Measurements from ENCODE around the gene RECQL5. TPM values are rescaled to one million over a fixed set of nuclear protein-coding genes. Genes with fewer than 3 reads are reported as not detected.
A peak's percentile ranks its signal among the peaks of the same experiment; 100 is the strongest.

The RECQL5 gene
- polyA plus RNA-seq, 6 donors from 2014 or later, result 3.6 to 29.4 (median 16.3) TPM

DNA sequence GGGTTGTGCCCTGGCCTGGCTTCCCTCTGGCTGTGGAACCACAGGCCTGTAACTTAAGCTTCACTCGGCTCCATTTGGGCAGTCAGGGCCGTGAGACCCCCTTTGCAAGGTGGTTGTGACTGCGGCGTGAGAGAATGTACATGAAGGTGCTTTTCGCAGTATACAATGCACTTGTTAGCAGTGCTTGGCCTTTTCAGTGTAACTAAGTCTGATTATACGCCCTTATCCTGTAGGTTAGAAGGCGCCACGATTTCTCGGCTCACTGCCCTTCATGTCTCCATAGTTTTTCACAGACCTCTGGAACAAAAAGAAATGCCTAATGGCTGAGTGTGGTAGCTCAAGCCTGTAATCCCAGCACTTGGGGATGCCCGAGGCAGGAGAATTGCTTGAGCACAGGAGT is 13.5 kb upstream of the RECQL5 start:
- H3K36me3 Mint-ChIP-seq, result no peaks in the 10 kb centered on the region
- H3K27ac Mint-ChIP-seq, result peak overlapping the region in 2 of 6 donors; percentile 18 to 60
- H3K4me1 Mint-ChIP-seq, result peaks cover 0 to 20% (median 5%) of the 10 kb centered on the region in 3 donors
- DNase-seq (no peak), ATAC-seq (ENCODE audit: low read depth in 2 of 2) (no peak)
- no peaks in the 10 kb centered on the region for H3K27me3 Mint-ChIP-seq
- no peaks in the 10 kb centered on the region for H3K9me3 Mint-ChIP-seq
- H3K4me3 Mint-ChIP-seq, result no peak overlapping the region

DNA sequence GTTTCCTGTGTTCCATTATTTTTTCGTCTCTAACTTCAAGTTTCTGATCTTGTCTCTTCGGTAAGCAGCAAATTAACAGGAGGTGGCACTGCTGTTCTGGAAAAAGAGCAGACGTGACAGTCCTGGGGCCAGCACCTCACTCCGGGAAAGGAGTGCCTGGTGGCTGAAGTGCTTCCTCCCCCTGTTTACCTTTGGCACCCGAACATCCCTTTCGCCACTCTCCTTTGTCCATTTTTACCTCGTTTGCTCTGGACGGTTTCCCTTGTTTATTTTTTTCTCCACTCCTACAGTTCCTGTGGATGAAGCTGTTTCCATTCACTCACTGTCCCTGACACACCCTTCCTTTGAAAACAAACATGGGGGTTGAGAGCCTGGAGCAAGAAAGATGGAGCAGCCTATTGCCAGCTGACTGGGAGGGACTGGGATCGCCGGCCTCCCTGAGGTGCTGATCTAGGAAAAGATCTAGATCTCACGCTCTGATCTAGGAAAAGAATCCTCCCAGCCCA is 12.8 kb upstream of the RECQL5 start:
- Mint-ChIP-seq H3K4me1 (peaks cover 0 to 17% (median 0%) of the 10 kb centered on the region in 3 donors), H3K27ac (peak overlapping the region in 1 of 6 donors; percentile 18), H3K27me3 (no peaks in the 10 kb centered on the region), H3K9me3 (no peaks in the 10 kb centered on the region), H3K36me3 (no peaks in the 10 kb centered on the region), H3K4me3 (no peak overlapping the region)
- ATAC-seq (ENCODE audit: low read depth in 2 of 2) (no peak), DNase-seq (no peak)

DNA sequence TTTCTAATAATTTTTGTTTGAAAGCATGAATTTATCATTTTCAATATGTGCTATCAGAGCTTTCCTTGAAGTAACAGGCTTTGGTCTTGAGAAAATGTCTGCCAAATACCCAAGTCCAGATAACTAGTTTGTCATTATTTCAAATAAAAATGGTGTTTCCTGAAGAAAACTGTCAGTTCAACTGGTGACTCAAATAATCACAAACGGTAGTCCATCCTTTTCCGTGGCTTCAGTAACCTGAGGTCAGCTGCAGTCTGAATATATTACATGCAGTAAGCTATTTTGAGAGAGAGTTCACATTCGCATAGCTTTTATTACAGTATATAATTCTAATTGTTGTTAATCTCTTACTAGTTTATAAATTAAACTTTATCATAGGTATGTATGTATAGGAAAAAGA is 9.5 kb upstream of the RECQL5 start:
- Mint-ChIP-seq H3K27me3 (no peaks in the 10 kb centered on the region), H3K4me1 (peaks cover 0 to 8% (median 0%) of the 10 kb centered on the region in 3 donors), H3K36me3 (no peaks in the 10 kb centered on the region), H3K9me3 (no peaks in the 10 kb centered on the region), H3K4me3 (no peak overlapping the region), H3K27ac (no peak overlapping the region)
- no peak for ATAC-seq (ENCODE audit: low read depth in 2 of 2)
- DNase-seq, result no peak

DNA sequence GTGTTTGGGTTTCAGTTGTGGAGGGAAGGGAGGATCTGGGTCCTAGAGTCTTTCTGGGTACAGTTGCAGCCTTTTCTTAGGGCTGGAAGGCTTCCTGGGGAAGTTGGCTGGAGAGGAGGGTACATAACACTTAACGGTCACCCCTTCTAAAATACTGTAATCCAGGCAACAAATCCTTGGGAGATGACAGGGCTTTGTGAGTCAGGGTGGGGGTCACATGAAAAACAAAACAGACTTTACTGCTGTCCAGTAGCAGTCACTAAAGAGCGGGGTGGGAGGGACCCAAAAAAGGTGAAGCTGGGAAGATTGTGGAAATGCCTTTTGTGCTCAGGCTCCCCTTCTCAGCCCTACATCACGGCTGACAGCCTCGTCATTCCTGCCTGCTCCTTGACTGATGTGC is 6.5 kb upstream of the RECQL5 start:
- H3K9me3 Mint-ChIP-seq, result no peaks in the 10 kb centered on the region
- no peak overlapping the region for H3K4me3 Mint-ChIP-seq
- no peaks in the 10 kb centered on the region for H3K27me3 Mint-ChIP-seq
- H3K4me1 Mint-ChIP-seq, result peaks cover 7 to 20% (median 7%) of the 10 kb centered on the region in 3 donors
- peak overlapping the region in 2 of 6 donors; percentile 5 to 29 for H3K27ac Mint-ChIP-seq
- no peak for ATAC-seq (ENCODE audit: low read depth in 2 of 2)
- peaks cover 2 to 7% of the 10 kb centered on the region in 2 donors for H3K36me3 Mint-ChIP-seq
- no peak for DNase-seq

DNA sequence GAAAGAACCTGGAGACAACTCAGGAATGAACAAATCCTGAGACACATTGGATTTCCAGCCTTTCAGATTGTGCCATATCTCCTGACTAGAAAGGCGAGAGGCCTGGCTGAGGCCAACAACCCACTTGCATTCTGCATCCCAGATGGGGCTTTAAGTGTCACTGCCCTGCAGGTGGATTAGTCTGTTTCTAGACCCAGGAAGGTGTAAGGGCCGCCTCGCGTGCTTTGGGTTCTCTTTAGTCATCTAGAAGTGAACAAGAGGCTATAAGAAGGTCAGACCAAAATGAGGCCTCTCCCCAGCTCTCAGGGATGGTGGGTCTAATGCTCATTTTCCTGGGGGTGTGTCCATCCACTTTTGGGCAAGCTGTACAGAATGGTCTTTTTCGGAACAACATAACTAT is 5.1 kb upstream of the RECQL5 start:
- H3K9me3 Mint-ChIP-seq, result no peaks in the 10 kb centered on the region
- no peaks in the 10 kb centered on the region for H3K27me3 Mint-ChIP-seq
- peaks cover 8% of the 10 kb centered on the region in 2 donors for H3K36me3 Mint-ChIP-seq
- H3K4me1 Mint-ChIP-seq, result peaks cover 11 to 16% (median 12%) of the 10 kb centered on the region in 3 donors
- no peak overlapping the region for H3K27ac Mint-ChIP-seq
- no peak for DNase-seq
- no peak for ATAC-seq (ENCODE audit: low read depth in 2 of 2)
- H3K4me3 Mint-ChIP-seq, result peak overlapping the region in 1 of 8 donors; percentile 61

DNA sequence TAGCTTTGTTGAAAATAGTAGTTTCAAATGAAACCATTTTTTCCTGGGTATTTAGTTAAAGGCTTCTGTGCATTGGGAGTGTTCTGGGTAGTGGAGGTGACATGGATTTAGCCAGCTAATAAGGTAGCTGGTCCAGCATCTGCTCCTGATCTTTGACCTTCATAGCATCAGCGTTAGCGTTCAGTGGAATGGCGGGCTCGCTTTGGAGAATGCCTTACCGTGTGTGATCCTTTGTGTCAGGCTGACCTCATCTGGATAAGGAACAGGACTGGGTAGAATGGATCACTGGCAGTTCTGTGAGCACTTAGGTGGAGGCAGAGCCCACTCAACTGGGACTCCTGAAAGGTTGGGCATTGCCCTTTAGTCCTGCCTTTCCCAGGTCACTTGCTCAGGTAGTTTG is 3.9 kb upstream of the RECQL5 start:
- ATAC-seq (ENCODE audit: low read depth in 2 of 2), result no peak
- H3K9me3 Mint-ChIP-seq, result no peaks in the 10 kb centered on the region
- H3K27me3 Mint-ChIP-seq, result no peaks in the 10 kb centered on the region
- H3K36me3 Mint-ChIP-seq, result peaks cover 8% of the 10 kb centered on the region in 2 donors
- no peak for DNase-seq
- peak overlapping the region in 1 of 8 donors; percentile 61 for H3K4me3 Mint-ChIP-seq
- H3K4me1 Mint-ChIP-seq, result peaks cover 12 to 20% (median 12%) of the 10 kb centered on the region in 3 donors
- H3K27ac Mint-ChIP-seq, result no peak overlapping the region

DNA sequence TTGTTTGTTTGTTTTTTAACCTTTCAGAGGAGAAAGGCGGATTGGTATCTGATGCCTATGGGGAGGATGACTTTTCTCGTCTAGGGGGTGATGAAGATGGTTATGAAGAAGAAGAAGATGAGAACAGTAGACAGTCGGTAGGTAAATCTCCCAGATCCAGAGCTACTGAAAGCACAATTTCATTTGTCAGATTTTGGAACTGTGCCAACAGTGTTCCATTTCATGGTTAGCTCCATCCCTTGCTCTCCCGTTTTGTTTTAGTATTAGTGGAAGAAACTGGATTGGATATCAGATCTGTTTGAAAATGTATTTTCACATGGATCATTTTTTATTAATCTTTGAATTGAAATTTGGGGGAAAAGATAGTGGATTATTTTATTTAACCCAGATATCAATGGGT is 1.5 kb upstream of the RECQL5 start:
- peak overlapping the region in 2 of 8 donors; percentile 30 to 51 for H3K4me3 Mint-ChIP-seq
- peaks cover 0 to 2% (median 0%) of the 10 kb centered on the region in 7 donors for H3K9me3 Mint-ChIP-seq
- peak overlapping the region in 4 of 6 donors; percentile 7 to 89 (median 62) for H3K27ac Mint-ChIP-seq
- H3K27me3 Mint-ChIP-seq, result no peaks in the 10 kb centered on the region
- peaks cover 8% of the 10 kb centered on the region in 2 donors for H3K36me3 Mint-ChIP-seq
- no peak for ATAC-seq (ENCODE audit: low read depth in 2 of 2)
- no peak for DNase-seq
- peaks cover 25 to 39% (median 25%) of the 10 kb centered on the region in 3 donors for H3K4me1 Mint-ChIP-seq

DNA sequence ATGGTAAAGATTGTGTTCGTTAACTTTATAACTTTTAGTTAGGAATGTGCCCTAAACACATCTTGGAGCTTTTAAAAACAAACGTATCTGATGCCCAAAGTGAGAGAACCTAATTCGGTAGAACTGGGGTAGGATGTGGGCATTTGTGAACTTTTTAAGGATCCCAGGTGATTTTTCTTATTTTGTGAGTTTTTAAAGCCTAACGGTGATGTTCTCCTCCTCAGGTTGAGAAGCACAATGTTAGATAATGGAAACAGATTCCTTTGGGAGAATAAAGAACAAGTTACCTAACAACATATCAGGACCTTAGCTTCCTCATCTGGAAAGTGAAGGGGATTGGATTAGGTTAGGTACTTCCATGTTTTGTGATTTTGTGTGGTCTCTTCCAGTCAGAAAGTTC is 871 bp upstream of the RECQL5 start:
- no peak overlapping the region for H3K27ac Mint-ChIP-seq
- H3K4me1 Mint-ChIP-seq, result peaks cover 25 to 45% (median 25%) of the 10 kb centered on the region in 3 donors

DNA sequence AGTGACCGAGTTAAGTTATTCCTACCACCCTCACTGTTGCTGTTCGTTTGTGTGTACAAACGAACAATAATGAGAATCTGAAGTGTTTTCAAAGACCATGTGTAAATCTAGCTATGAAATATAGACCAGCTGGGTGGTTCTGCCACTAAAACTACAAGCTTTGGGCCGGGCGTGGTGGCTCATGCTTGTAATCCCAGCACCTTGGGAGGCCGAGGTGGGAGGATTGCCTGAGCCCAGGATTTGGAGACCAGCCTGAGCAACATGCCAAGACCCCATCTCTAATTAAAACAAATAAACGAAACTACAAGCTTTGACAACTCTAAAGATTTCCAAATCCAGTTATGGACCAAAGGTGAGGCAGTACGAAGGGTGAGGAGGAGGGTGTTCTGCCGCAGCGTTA is 973 bp downstream of the RECQL5 start:
- H3K27me3 Mint-ChIP-seq, result no peaks in the 10 kb centered on the region
- peak overlapping the region in 6 of 8 donors; percentile 42 to 87 (median 52) for H3K4me3 Mint-ChIP-seq
- peaks cover 8 to 15% of the 10 kb centered on the region in 2 donors for H3K36me3 Mint-ChIP-seq
- ATAC-seq (ENCODE audit: low read depth in 2 of 2) (no peak), DNase-seq (no peak)
- peaks cover 0 to 2% (median 0%) of the 10 kb centered on the region in 7 donors for H3K9me3 Mint-ChIP-seq
- peak overlapping the region in 4 of 6 donors; percentile 11 to 100 (median 96) for H3K27ac Mint-ChIP-seq
- peaks cover 28 to 54% (median 32%) of the 10 kb centered on the region in 3 donors for H3K4me1 Mint-ChIP-seq

More for the DNA sequence above, 871 bp upstream of the RECQL5 start:
- DNase-seq, result no peak
- no peak for ATAC-seq (ENCODE audit: low read depth in 2 of 2)
- no peaks in the 10 kb centered on the region for H3K27me3 Mint-ChIP-seq
- peaks cover 0 to 2% (median 0%) of the 10 kb centered on the region in 7 donors for H3K9me3 Mint-ChIP-seq
- H3K4me3 Mint-ChIP-seq, result no peak overlapping the region
- peaks cover 8% of the 10 kb centered on the region in 2 donors for H3K36me3 Mint-ChIP-seq

DNA sequence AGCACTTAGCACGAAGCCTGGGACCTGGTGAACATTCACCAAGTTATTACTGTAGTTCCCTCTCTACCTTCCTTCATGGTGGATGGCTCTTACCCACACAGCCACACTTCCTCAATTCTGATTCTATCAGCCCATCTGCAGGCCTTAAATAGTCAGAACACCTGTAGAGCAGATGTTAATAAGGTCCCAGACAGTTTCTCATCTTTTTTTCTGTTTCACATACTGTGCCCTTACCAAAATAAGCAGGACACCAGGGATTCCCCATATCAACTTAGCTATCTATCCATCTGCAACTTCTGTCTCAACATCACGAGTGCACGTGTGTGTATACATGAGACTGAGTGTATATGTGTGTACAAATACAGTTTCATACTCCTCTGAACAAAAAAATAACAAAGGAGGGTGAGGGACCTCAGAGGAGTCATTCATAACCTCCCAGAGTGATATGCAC is 2.8 kb downstream of the RECQL5 start:
- ATAC-seq (ENCODE audit: low read depth in 2 of 2) (peak; percentile 81 to 84), DNase-seq (peak; percentile 84)
- H3K4me1 Mint-ChIP-seq, result peaks cover 23 to 50% (median 26%) of the 10 kb centered on the region in 3 donors
- H3K27me3 Mint-ChIP-seq, result no peaks in the 10 kb centered on the region
- peaks cover 5 to 15% of the 10 kb centered on the region in 2 donors for H3K36me3 Mint-ChIP-seq
- H3K9me3 Mint-ChIP-seq, result peaks cover 0 to 2% (median 0%) of the 10 kb centered on the region in 7 donors
- peak overlapping the region in 5 of 6 donors; percentile 92 to 100 (median 97) for H3K27ac Mint-ChIP-seq
- peak overlapping the region in 6 of 8 donors; percentile 41 to 91 (median 58) for H3K4me3 Mint-ChIP-seq

DNA sequence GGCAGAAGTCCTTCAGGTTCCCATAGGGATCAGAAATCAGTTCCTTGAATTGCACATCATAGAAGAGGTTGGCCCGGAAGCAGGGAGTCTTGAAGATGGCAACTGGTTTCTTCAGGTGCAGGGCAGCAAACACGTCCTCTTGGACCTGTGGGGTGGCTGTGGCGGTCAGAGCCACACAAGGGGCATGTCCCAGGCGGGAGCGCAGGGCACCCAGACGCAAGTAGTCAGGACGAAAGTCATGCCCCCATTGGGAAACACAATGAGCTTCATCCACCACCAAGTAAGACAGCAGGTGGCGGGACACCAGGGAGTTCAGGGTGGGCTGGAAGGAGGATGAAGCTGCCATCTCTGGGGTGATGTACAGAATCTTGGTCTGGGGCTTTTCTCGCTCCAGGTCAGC is 4.4 kb downstream of the RECQL5 start:
- Mint-ChIP-seq H3K4me1 (peaks cover 18 to 50% (median 20%) of the 10 kb centered on the region in 3 donors), H3K4me3 (peak overlapping the region in 1 of 8 donors; percentile 68), H3K36me3 (peaks cover 0 to 7% of the 10 kb centered on the region in 2 donors), H3K27ac (peak overlapping the region in 2 of 6 donors; percentile 50 to 84), H3K27me3 (no peaks in the 10 kb centered on the region), H3K9me3 (peaks cover 0 to 2% (median 0%) of the 10 kb centered on the region in 7 donors)
- DNase-seq, result no peak
- no peak for ATAC-seq (ENCODE audit: low read depth in 2 of 2)

DNA sequence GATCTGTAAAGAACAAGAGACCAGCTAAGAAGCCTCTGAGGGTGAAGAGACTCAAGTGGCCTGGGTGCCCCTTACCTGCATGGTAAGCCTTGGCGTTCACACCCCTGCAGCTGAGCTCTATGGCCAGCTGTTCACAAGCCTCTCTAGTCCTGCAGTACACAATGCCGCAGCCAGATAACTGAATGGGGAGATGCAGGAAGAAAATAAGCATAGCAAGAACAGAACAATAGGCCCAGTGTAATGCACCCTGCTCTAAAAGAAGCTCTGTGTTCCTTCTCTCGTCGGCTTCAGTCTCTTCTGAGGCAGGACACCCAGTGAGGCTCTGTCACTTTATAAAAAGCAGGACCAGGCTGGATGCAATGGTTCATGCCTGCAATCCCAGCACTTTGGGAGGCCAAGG is 5.4 kb downstream of the RECQL5 start:
- no peak overlapping the region for H3K4me3 Mint-ChIP-seq
- ATAC-seq (ENCODE audit: low read depth in 2 of 2) (no peak), DNase-seq (no peak)
- peaks cover 0 to 7% of the 10 kb centered on the region in 2 donors for H3K36me3 Mint-ChIP-seq
- peak overlapping the region in 1 of 6 donors; percentile 78 for H3K27ac Mint-ChIP-seq
- peaks cover 18 to 50% (median 20%) of the 10 kb centered on the region in 3 donors for H3K4me1 Mint-ChIP-seq
- no peaks in the 10 kb centered on the region for H3K27me3 Mint-ChIP-seq
- H3K9me3 Mint-ChIP-seq, result peaks cover 0 to 2% (median 0%) of the 10 kb centered on the region in 7 donors

DNA sequence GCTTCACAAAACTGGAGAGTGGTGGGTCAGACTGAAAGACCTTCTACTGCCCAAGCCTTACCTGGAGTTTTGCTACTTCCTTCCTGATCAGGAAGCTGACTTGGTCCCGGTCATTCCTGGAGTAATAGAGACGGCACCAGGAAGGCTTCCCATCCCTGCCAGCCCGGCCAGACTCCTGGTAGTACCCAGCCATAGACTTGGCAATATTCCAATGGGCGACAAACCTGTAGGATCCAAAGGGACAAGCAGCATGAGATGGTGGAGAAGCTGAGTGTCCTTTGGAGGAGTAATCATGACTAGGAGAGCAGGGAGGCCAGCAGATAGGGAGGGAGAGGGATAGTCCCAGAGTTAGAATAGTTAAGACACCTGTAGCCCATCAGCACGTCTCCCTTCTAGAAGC is 8.7 kb downstream of the RECQL5 start:
- Mint-ChIP-seq H3K4me1 (peaks cover 7 to 30% (median 9%) of the 10 kb centered on the region in 3 donors), H3K27me3 (no peaks in the 10 kb centered on the region), H3K4me3 (no peak overlapping the region), H3K9me3 (no peaks in the 10 kb centered on the region), H3K36me3 (peaks cover 0 to 7% of the 10 kb centered on the region in 2 donors), H3K27ac (no peak overlapping the region)
- no peak for ATAC-seq (ENCODE audit: low read depth in 2 of 2)
- DNase-seq, result no peak

DNA sequence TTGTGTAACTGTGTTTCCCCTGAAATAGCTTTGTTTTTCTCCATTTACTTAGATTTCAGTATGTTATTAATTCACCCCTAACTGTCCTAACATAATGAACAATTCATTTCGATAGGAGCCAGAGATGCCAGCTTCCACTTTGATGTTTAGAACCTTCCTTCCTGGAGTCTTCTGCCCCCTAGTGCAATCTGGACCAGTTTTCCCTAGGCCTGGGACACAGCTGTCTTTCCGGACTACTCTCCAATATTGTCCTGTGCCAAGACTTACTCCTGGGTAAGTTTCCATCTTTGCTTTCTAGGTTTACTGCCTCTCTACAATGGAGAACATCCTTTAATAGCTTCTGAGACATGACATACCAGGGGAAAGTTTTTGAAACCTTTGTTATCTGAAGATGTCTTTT is 12.8 kb downstream of the RECQL5 start:
- H3K9me3 Mint-ChIP-seq, result no peaks in the 10 kb centered on the region
- no peak for ATAC-seq (ENCODE audit: low read depth in 2 of 2)
- H3K4me3 Mint-ChIP-seq, result no peak overlapping the region
- no peaks in the 10 kb centered on the region for H3K27me3 Mint-ChIP-seq
- no peak for DNase-seq
- H3K36me3 Mint-ChIP-seq, result peaks cover 11 to 12% of the 10 kb centered on the region in 2 donors
- peak overlapping the region in 2 of 6 donors; percentile 42 to 51 for H3K27ac Mint-ChIP-seq
- peaks cover 7 to 18% (median 14%) of the 10 kb centered on the region in 3 donors for H3K4me1 Mint-ChIP-seq

All from naive B cell (primary cell).